ENCODE data around the gene RELCH.
A peak's percentile ranks its signal among the peaks of the same experiment; 100 is the strongest.

The RELCH gene

GRCh38 chr18:62172298-62172697 lies 14.8 kb upstream of the RELCH start:
- no peak overlapping the region for H3K4me3 ChIP-seq (ENCODE audit: low read depth, low read length)
- DNase-seq (ENCODE audit: low read depth) = no peak
- TF ChIP-seq CTCF (IDR thresholded peaks at IDR 0.05; ENCODE audit: control insufficient read depth, extremely low read depth, insufficient read depth) = no peak

GRCh38 chr18:62175521-62175920 lies 11.5 kb upstream of the RELCH start:
- no peak for DNase-seq (ENCODE audit: low read depth)
- no peak for TF ChIP-seq CTCF (IDR thresholded peaks at IDR 0.05; ENCODE audit: control insufficient read depth, extremely low read depth, insufficient read depth)
- no peak overlapping the region for H3K4me3 ChIP-seq (ENCODE audit: low read depth, low read length)

GRCh38 chr18:62177271-62177670 lies 9.8 kb upstream of the RELCH start:
- H3K4me3 ChIP-seq (ENCODE audit: low read depth, low read length) = no peak overlapping the region
- DNase-seq (ENCODE audit: low read depth) = no peak
- no peak for TF ChIP-seq CTCF (IDR thresholded peaks at IDR 0.05; ENCODE audit: control insufficient read depth, extremely low read depth, insufficient read depth)

GRCh38 chr18:62179213-62179612 lies 7.8 kb upstream of the RELCH start:
- H3K4me3 ChIP-seq (ENCODE audit: low read depth, low read length) = no peak overlapping the region
- DNase-seq (ENCODE audit: low read depth) = no peak
- no peak for TF ChIP-seq CTCF (IDR thresholded peaks at IDR 0.05; ENCODE audit: control insufficient read depth, extremely low read depth, insufficient read depth)

DNA sequence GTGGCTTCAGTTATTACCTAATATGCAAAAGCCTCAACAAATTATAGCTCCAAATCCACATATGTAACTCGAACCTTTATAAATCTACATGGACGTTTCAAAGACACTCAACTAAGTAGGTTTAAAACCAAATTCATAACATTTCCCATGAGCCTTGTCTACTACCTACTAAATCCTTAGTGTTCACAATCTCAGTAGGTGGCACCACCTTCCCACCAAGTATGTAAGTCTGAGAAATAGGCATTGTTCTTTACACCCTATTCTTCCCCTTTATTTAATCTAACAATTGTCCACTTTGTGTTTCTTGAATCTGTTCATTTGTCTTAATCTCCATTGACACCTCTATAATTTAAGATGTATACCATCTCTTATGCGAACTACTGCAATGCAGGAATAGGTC lies 4.8 kb upstream of the RELCH start:
- TF ChIP-seq CTCF (IDR thresholded peaks at IDR 0.05; ENCODE audit: control insufficient read depth, extremely low read depth, insufficient read depth) = peak; percentile 20; the same call in 1 of the 2 replicates
- DNase-seq (ENCODE audit: low read depth) = no peak
- no peak overlapping the region for H3K4me3 ChIP-seq (ENCODE audit: low read depth, low read length)

DNA sequence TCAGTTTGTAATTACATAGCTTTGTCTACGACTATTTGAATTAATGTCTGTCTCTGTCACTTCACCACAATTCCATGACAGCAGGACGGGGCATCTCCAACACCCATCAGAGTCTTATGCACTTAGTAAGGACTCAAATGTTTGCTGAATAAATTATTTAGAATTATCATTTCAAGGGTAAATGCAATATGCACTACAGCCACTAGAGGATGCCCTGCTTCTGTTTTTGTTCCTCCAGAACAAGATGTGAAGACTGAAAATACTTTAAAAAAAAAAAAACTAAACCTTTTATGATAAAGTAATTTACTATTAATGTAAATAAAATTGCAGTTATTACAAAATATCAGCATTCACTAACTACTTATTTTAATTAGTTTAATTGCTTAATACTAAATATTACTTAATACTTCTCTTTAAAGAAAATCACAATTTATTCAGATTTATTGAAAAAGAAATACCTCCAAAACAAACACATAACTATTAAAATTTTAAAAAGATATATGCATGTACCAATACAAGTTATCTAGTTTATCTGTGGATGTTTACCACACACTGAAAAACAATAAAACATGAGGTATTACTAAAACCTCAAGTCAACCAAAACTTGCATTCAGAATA lies 3.4 kb upstream of the RELCH start:
- no peak for DNase-seq (ENCODE audit: low read depth)
- TF ChIP-seq CTCF (IDR thresholded peaks at IDR 0.05; ENCODE audit: control insufficient read depth, extremely low read depth, insufficient read depth) = peak; percentile 90
- H3K4me3 ChIP-seq (ENCODE audit: low read depth, low read length) = no peak overlapping the region

DNA sequence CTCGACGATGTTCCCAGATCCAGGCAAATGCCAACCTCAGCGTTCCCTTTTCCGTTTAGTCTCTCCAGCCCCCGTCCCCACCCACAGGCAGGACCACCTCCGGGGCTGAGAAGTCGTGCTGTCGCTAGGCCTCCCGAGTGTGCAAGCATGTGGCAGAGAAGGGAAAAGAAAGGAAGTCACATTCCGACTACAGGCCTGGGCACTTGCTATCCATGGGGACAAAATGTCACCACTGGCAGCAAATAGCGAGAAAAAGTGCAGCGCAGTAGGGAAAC lies 619 bp upstream of the RELCH start:
- DNase-seq (ENCODE audit: low read depth) = no peak
- peak overlapping the region; percentile 88 for H3K4me3 ChIP-seq (ENCODE audit: low read depth, low read length)
- no peak for TF ChIP-seq CTCF (IDR thresholded peaks at IDR 0.05; ENCODE audit: control insufficient read depth, extremely low read depth, insufficient read depth)
